ENCODE measurements around the gene CCL2.

- TF ChIP-seq CTCF (IDR thresholded peaks at IDR 0.05) = no peak
- TF ChIP-seq EZH2 (IDR thresholded peaks at IDR 0.05; ENCODE audit: borderline replicate concordance, insufficient read depth, low read depth, low read length, poor library complexity, severe bottlenecking) = no peak
Observed at GRCh38 chr17:34251186-34251585, 3.9 kb upstream of the CCL2 start.

Measured in B cell (primary cell).